HL-60 (cell line): Measurements from ENCODE around the gene ACVR1.

Experiments
- DNase-seq, 2 experiments: peaks; one replicate each; pipeline ENCODE4 v3.0.0-alpha.2; 2010 to 2020; ENCODE audit warnings: low read depth in 1 of 2, low spot score in 1 of 2
- H3K27ac ChIP-seq: fragments of 250-450 bp; sonication (Bioruptor Pico); replicated peaks from 2 replicates; pipeline ENCODE4 v1.5.1; 2020; ENCODE audit warnings: mild to moderate bottlenecking, moderate library complexity
- H3K27me3 ChIP-seq: fragments of 250-450 bp; sonication (Bioruptor Pico); 2 replicates; pipeline ENCODE4 v1.5.1; 2021; ENCODE audit warnings: mild to moderate bottlenecking, moderate library complexity; ENCODE audit not compliant: insufficient read depth, poor library complexity, severe bottlenecking
- H3K4me3 ChIP-seq: replicated peaks from 2 replicates; pipeline ENCODE4 v1.5.1; 2011; ENCODE audit warnings: mild to moderate bottlenecking, control low read depth, low read length; ENCODE audit not compliant: insufficient read depth
- GABPA ChIP-seq: IDR thresholded peaks from 2 replicates; pipeline ENCODE4 v1.6.1; 2012; ENCODE audit warnings: low read depth
- POLR2AphosphoS5 ChIP-seq: IDR thresholded peaks from 2 replicates; pipeline ENCODE4 v1.6.1; 2012; ENCODE audit warnings: low read depth
- SPI1 ChIP-seq: IDR thresholded peaks from 2 replicates; pipeline ENCODE4 v1.6.1; 2012; ENCODE audit warnings: low read depth, mild to moderate bottlenecking, borderline replicate concordance
- TF ChIP-seq, protein P1 (sequence below): IDR thresholded peaks from one replicate; pipeline ENCODE4 v1.5.1; 2011; ENCODE audit warnings: low read length, control low read depth, inconsistent platforms; ENCODE audit not compliant: insufficient read depth
- TF ChIP-seq, protein P2 (sequence below): IDR thresholded peaks from 2 replicates; pipeline ENCODE4 v1.6.1; 2012; ENCODE audit warnings: low read depth; ENCODE audit not compliant: insufficient replicate concordance

The ACVR1 gene

DNA sequence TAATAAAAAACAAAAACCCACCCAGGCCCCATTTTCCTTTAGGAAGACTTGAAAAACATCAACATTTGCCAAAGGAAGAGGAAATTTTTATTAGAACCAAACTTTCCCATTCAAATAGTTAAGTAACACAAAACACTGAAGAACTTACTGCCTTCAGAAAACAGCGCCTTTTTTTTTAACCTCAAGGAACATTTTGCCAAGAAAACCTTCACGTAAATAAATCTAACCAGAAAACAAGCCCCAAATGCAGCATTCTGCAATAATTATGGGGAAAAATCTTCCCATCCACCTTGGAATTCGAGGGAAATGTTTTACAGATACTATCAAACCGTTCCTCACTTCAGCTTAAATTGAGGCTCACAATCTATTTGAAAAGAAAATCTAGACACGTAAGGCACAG lies 56.4 kb downstream of the ACVR1 start:
- no peaks in the 10 kb centered on the region for H3K27me3 ChIP-seq
- H3K4me3 ChIP-seq: no peak overlapping the region
- TF ChIP-seq, protein P1, sequence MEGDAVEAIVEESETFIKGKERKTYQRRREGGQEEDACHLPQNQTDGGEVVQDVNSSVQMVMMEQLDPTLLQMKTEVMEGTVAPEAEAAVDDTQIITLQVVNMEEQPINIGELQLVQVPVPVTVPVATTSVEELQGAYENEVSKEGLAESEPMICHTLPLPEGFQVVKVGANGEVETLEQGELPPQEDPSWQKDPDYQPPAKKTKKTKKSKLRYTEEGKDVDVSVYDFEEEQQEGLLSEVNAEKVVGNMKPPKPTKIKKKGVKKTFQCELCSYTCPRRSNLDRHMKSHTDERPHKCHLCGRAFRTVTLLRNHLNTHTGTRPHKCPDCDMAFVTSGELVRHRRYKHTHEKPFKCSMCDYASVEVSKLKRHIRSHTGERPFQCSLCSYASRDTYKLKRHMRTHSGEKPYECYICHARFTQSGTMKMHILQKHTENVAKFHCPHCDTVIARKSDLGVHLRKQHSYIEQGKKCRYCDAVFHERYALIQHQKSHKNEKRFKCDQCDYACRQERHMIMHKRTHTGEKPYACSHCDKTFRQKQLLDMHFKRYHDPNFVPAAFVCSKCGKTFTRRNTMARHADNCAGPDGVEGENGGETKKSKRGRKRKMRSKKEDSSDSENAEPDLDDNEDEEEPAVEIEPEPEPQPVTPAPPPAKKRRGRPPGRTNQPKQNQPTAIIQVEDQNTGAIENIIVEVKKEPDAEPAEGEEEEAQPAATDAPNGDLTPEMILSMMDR: no peak
- TF ChIP-seq POLR2AphosphoS5: no peak
- TF ChIP-seq, protein P2, sequence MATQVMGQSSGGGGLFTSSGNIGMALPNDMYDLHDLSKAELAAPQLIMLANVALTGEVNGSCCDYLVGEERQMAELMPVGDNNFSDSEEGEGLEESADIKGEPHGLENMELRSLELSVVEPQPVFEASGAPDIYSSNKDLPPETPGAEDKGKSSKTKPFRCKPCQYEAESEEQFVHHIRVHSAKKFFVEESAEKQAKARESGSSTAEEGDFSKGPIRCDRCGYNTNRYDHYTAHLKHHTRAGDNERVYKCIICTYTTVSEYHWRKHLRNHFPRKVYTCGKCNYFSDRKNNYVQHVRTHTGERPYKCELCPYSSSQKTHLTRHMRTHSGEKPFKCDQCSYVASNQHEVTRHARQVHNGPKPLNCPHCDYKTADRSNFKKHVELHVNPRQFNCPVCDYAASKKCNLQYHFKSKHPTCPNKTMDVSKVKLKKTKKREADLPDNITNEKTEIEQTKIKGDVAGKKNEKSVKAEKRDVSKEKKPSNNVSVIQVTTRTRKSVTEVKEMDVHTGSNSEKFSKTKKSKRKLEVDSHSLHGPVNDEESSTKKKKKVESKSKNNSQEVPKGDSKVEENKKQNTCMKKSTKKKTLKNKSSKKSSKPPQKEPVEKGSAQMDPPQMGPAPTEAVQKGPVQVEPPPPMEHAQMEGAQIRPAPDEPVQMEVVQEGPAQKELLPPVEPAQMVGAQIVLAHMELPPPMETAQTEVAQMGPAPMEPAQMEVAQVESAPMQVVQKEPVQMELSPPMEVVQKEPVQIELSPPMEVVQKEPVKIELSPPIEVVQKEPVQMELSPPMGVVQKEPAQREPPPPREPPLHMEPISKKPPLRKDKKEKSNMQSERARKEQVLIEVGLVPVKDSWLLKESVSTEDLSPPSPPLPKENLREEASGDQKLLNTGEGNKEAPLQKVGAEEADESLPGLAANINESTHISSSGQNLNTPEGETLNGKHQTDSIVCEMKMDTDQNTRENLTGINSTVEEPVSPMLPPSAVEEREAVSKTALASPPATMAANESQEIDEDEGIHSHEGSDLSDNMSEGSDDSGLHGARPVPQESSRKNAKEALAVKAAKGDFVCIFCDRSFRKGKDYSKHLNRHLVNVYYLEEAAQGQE: no peak
- TF ChIP-seq GABPA: no peak
- no peak for TF ChIP-seq SPI1
- no peak for DNase-seq
- no peak overlapping the region for H3K27ac ChIP-seq

DNA sequence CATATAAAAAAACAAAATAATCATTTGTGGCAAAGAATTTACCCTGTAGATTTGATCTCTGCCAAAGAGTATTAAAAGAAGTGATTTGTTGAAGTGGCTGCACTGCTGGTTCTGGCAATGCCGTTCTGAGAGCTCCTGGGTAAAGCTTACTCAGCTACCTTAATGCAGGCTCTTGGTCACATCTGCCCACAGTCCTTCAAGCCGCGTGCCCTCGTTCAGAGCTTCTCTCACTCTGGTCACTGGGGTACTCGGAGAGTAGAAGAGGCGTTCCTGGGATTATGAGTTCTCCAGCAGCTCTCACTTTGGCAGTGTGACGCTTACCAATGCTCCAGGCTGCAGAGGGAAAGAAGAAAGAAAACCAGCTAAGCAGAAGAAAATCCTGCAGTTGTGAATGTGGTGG lies 57.9 kb downstream of the ACVR1 start:
- Histone ChIP-seq H3K27me3 (no peaks in the 10 kb centered on the region), H3K4me3 (no peak overlapping the region), H3K27ac (no peak overlapping the region)
- no peak for DNase-seq
- TF ChIP-seq, protein P2: no peak
- TF ChIP-seq, protein P1: no peak
- TF ChIP-seq SPI1 (no peak), POLR2AphosphoS5 (no peak), GABPA (no peak)

DNA sequence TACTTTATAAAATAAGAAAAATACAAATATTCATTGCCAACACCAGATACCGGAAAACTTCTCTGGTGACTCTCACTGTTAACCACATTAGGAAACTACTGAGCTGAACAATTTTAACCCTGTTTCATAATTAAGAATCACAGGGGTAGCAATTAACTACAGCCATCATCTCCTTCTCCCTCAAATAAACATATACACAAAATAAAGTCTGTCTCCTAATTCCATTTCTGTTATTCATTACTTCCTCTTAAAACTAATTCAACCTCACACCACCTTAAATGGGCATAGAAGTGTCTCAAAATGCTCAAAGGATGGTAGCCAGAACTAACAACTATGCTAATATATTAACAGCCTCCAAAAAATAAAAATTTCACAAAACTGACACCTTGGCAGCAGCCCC lies 60.7 kb downstream of the ACVR1 start:
- H3K4me3 ChIP-seq: no peak overlapping the region
- DNase-seq: no peak
- no peak for TF ChIP-seq GABPA
- no peak for TF ChIP-seq POLR2AphosphoS5
- TF ChIP-seq SPI1: no peak
- TF ChIP-seq, protein P1: no peak
- TF ChIP-seq, protein P2: no peak
- no peak overlapping the region for H3K27ac ChIP-seq
- H3K27me3 ChIP-seq: no peaks in the 10 kb centered on the region
